OCI-LY7 (cell line): Measurements from ENCODE around the gene PALMD.

ENCODE experiments used
- EZH2phosphoT487 ChIP-seq: fragments of 200-600 bp; sonication (generic); IDR thresholded peaks from 2 replicates; pipeline ENCODE4 v1.6.1; 2018; ENCODE audit warnings: low read depth, borderline replicate concordance, mild to moderate bottlenecking, mixed run types, antibody characterized with exemption, low read length, moderate library complexity, mixed read lengths
- TF ChIP-seq, protein P1 (sequence below): fragments of 200-600 bp; sonication (generic); conservative IDR thresholded peaks from 2 replicates; pipeline ENCODE4 v1.5.1; 2014; ENCODE audit warnings: mild to moderate bottlenecking, antibody characterized with exemption, low read length, moderate library complexity, mixed read lengths

DNA sequence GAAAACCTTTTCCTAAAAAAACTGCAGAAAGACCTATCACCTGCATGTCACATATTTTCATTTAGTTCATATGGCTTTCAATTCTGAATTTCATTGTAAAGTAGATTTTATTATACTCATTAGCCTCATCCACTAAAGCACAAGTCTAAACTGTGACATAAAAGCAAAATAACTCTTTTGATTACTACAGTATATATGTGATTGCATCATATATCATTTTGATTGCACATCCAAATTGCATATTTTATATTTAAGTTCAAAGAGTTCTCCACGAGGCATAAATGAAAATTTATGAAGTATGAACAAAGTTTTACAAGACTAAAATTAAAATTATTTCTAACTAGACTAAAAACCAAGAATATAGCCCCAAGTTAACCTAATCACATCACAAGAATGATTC is 19.3 kb downstream of the PALMD start:
- TF ChIP-seq, protein P1, sequence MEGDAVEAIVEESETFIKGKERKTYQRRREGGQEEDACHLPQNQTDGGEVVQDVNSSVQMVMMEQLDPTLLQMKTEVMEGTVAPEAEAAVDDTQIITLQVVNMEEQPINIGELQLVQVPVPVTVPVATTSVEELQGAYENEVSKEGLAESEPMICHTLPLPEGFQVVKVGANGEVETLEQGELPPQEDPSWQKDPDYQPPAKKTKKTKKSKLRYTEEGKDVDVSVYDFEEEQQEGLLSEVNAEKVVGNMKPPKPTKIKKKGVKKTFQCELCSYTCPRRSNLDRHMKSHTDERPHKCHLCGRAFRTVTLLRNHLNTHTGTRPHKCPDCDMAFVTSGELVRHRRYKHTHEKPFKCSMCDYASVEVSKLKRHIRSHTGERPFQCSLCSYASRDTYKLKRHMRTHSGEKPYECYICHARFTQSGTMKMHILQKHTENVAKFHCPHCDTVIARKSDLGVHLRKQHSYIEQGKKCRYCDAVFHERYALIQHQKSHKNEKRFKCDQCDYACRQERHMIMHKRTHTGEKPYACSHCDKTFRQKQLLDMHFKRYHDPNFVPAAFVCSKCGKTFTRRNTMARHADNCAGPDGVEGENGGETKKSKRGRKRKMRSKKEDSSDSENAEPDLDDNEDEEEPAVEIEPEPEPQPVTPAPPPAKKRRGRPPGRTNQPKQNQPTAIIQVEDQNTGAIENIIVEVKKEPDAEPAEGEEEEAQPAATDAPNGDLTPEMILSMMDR = no peak
- no peak for TF ChIP-seq EZH2phosphoT487
